Right lobe of liver (tissue), 4 donors: Measurements from ENCODE around the gene MECR.

Experiments used
- CTCF ChIP-seq, 4 donors: fragments of 200-600 bp in 3 of 4; fragments of 450-650 bp in 1 of 4; IDR thresholded peaks; one replicate each; pipeline versions ENCODE4 v1.5.1 to v1.8.0; 2016 to 2022; ENCODE audit warnings: antibody characterized with exemption in 4 of 4, mild to moderate bottlenecking in 2 of 4
- POLR2A ChIP-seq: fragments of 450-650 bp; IDR thresholded peaks from one replicate; pipeline ENCODE4 v1.6.1; 2017; ENCODE audit warnings: antibody characterized with exemption, mild to moderate bottlenecking
- donor health status: DM: no; HTN: no; CAD: no.
- donor health status: DM: no; HTN: no; CAD: no.
- donor health status: DM: no; HTN: yes; CAD: no.

- TF ChIP-seq POLR2A, result no peak
- TF ChIP-seq CTCF (IDR thresholded peaks at IDR 0.05), result no peak
Measured at GRCh38 chr1:29193879-29194455, 36.8 kb downstream of the MECR start.
